Muscle of arm (tissue), 12 donors: ENCODE results near the gene NUAK1. TPM values are rescaled to one million over a fixed set of nuclear protein-coding genes. Genes with fewer than 3 reads are reported as not detected.
"Not testable (repeated sequence)": the region's sequence is repeated elsewhere in the genome, so short reads cannot be mapped to it uniquely, and the experiment has no call there.

ENCODE experiments used
- DNase-seq: peaks from one replicate; pipeline ENCODE4 v3.0.0-alpha.2; 2013
- polyA plus RNA-seq, 12 donors: library from polyadenylated mRNA; unstranded; fragments of 120-200 nt; gene quantifications; one replicate each; pipeline ENCODE4 v1.2.1, GENCODE V29; 2013; ENCODE audit not compliant: insufficient read length in 12 of 12

NUAK1 gene
- polyA plus RNA-seq, 12 donors, result 8.7 to 24.4 (median 11.9) TPM; not detected in 1

DNA sequence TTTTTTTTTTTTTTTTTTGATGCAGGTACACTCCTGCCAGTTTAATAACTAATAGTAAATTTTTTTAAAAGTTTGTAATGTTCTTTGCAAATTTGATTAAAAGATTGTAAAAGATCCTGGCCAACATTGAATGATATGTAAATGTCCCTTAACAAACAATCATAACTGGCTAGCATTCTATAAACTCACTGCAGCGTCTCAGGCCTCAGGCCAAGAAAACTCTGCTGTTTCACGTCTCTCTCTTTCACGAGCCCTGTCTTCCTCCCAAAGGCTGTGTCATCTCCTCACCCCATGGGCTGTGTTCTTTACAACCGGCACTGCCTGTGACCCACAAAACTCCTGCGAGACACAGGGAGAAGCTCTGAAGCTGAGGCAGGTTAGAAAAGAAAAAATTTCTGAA, 103.3 kb downstream of the NUAK1 start:
- no peak for DNase-seq

DNA sequence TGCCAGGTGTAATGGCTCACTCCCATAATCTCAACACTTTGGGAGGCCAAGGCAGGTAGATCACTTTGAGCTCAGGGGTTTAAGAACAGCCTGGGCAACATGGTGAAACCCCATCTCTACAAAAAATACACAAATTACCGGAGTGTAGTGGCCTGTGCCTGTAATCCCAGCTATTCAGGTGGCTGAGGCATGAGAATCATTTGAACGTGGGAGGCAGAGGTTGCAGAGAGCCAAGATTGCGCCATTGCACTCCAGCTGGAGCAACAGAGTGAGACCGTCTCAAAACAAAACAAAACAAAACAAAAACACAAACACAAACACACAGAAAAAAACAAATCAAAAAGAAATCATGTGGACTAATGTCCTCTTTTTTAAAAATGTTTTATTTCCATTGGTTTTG, 104.4 kb downstream of the NUAK1 start:
- no peak for DNase-seq

DNA sequence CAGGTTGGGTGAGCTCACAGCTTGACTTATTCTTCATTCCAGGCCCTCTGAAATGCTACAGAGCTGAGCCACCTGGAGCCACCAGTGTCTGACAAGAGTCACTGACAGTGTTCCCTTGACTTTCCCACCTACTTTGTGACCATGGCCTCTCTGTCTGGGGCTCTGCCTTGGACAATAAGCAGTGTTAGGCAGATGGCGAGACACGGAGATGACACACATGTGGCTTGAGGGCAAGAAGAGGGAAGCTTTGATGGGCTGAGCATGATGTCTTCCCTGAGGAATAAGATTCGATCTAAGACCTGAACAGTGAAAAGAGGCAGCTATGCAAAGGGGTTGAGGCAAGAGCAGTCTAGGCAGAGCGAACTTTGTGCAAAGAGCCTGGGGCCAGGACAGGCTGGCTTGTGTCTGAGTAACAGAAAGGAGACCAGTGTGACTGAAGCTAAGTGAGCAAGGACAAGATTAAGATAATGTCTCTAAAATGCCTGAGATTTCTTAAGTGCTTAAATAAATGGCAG, 105.5 kb downstream of the NUAK1 start:
- DNase-seq, result no peak

DNA sequence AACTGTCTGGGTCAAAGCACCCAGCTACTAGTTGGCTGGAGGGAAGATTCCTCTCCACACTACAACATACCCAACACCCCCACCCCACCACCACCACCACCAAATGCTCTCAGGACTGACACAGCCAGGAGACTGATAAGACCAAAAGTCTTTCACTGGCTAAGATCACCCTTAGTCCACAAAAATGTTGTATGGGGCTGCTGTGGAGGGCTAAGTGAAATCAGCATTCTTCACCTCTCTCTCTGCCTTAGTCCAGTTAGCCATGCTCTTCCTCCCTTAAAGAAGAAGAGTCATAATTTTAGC, 106.2 kb downstream of the NUAK1 start:
- DNase-seq, result no peak

DNA sequence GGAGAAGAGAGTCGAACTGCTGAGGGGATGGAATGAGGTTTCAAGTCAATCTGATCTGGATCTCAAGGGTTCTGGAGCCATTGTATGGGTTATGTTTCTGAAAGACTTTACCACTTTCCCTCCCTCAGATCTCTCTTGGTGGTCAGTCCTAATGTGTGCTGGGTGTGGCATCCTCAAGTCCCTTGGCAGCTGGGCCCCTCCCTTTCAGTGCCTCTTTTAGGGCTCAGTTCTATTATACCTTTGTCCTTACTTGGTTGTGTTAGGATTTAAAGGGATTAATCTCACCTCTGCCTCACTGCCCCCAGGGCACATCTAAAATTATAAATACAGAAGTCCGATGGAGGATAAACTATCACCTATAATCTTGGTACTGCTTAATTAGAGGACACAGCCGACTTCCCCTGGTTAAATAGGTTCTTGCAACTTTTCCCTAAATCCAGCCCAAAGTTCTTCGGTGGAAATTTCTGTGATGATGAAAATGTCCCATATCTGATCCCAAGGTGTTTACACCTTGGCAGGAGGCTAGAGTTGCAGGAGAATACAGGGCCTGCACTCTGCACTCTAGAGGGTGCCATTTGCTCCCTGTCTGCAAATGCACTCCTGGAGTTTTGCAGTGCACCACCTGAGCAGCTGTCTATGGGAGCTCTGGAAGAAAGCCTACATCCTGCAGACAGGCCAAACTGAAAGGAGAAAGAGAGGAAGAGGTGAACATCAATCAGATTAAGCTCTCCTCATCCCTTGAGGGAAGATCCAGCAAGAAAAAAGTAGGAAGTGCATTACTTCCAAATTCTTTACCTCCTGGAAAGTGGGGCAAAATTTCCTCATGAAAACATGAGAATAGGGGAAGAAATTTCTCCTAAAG, 106.8 kb downstream of the NUAK1 start:
- DNase-seq, result no peak

DNA sequence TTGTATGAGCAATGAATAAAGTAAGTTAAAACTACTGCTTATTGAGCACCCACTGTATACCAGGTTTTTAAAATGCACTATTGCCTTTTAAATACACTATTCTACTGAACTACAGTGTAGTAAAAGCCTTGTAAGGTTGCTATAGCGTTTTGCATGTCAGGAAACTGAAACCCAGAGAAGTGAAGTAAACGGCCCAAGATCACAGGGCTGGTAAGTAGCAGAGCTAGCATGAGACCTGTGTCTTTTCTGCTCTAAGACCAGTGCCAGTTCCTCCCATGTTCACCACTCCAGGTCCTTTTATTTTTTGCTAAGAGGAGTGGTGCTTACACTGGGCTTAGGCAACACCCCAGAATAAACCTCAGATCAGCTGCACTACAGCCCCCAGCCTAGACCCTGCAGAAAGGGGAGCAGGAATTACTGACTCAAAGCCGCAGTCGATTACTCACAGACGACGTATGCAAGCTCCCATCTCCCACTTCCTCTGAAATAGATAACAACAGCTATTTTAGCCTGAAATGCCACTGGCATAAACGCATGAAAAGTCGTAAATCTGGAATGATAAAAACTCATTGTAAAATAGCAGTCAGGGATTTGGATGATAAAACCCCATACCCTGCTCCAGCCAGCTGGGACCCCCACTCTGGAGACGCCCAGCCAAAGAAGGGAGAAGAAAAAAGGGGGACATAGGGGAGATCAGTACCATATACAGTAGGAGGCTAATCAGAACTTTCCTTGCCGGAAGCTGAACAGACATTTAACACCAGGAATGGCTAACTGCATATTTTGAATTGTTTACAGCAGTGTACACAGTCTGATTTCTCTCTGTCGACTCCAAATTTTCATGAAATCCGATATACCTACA, 108.3 kb downstream of the NUAK1 start:
- DNase-seq, result no peak

DNA sequence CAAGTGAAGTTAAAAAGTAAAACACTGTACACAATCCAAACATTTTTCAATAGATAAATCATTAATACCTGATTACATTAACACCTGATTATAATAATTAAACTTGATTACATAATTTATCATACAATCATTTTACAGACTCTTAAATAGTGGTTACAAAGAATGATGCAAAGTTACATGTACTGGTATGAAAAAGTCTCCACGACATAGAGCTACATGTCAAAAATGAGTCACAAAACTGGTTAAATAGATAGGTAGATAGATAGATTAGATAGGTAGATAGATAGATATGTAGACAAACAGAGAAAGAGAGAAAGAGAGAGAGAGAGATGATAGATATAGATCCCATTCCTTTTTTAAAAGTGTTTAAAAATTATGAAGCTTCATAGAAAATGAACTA, 109.2 kb downstream of the NUAK1 start:
- DNase-seq, result no peak

DNA sequence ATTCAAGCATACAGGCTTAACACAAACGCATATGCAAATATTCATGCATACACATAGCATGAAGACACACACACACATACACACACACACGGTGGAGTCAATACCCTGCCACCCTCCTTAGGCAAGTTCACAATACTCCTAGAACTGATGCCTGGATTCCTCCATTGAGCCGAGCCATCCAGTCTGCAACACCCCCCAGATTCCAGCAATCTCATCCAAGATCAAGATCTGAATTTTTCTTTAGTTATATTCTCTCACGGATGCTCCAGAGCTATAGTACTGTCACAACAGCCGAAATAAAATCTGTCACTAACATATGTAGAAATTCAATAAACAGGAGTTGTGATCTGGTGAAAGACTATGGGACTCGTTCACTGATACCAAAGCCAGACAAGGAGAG, 110.8 kb downstream of the NUAK1 start:
- no peak for DNase-seq

DNA sequence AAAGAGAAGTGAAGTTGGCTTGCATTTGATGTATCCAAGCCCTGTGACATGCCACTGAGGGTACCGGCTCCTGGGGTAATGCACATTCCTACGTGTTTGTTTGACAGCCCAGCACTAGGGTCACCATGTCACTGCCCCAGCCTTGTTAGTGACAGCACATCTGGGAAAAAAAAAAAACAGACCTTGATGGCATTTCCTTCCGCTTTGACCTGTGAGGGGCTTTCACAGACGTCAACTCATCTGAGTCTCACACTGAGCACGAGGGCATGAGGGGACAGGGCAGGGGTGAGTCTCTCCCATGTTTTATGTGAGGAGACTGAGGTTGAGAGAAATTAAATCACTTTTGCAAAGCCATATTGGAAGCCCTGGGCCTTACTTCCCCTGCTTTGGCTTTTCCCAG, 111.5 kb downstream of the NUAK1 start:
- DNase-seq, result no peak

DNA sequence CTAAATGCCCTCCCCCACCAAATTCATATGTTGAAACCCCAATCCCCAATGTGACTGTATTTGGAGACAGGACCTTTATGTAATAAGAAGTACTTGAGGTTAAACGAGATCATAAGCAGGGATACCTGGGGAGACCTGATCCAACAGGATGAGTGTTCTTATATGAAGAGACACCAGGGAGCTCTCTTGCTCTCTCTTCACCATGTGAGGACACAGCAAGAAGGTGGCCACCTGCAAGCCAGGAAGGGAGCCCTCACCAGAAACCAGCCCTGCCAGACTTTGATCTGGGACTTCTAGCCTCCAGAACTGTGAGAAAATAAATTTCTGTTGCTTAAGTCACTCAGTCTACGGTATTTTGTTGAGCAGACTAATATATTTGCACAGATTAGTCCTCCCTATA, 113.6 kb downstream of the NUAK1 start:
- DNase-seq, result no peak

DNA sequence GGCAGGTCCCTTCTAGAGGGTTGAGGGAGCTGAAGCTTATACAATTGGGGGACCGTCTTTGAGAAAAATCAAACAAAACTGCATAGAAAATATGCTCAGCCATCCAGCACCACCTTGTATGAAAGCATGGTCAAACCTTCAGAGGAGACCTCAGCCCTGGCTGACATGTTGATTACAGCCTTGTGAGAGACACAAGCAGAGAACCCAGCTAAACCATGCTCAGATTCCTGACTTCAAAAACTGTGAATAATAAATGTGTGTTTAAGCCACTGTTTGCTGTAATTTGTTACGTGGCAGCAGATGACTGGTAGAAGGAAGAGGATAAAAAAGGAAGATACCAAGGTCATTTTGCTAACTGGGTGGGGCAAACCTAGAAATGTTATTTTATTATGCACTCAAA, 115.7 kb downstream of the NUAK1 start:
- DNase-seq, result no peak

DNA sequence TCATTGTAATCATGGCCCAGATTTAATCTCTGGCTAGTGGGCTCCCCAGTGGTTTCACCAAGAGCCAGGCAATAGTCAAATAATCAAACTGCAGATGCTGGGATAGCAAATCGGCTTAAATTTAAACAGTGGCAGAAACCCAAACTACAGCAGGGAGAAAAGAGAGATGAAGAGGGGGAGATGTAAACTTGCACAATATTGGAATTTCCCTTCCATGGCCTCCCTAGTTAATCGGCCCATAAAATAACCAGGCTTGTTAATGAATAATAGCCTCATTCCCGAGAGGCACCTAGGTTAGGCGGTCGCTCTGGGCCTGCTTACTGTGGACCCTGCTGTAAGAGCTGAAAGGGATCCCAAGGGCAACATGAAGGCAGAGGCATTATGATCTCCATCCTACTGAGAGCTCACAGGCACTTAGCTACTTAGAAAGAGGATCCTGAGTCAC, 116.2 kb downstream of the NUAK1 start:
- DNase-seq, result no peak

DNA sequence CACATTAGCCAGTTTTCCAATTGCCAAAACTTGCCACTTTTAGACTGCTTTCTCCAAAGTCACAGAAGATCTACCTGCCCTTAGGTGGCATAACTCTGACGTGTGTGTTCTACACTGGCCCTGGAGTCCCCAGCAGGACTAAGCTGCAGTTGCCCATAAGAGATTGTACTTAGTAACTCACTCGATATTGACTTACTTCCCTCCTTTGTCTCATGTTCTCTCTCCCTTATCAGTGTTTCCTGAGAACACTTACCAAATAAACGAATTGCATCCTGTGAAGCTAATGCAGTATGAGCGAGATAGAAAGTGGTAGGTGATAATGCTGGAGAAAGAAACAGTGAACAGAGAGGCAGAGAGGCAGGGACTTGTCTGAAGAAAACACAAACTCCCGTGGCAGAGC, 117.2 kb downstream of the NUAK1 start:
- no peak for DNase-seq

DNA sequence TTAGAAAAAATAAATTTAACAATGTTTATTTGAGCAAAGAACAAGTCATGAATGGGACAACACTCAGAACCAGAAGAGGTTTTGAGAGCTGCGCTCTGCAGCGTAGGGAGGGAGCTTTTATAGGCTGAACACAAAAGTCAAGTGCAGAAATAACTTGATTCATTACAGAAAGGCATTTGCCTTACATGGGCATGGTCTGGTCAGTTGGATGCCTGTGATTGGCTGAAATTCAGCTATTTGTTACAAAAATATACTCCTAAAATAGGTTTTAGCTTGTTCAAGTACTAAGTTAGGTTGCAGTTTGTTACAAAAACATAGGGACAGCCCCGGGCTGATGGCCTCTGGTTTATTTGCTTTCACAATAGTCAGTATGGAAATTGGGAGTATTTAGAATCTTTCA, 118.0 kb downstream of the NUAK1 start:
- no peak for DNase-seq

DNA sequence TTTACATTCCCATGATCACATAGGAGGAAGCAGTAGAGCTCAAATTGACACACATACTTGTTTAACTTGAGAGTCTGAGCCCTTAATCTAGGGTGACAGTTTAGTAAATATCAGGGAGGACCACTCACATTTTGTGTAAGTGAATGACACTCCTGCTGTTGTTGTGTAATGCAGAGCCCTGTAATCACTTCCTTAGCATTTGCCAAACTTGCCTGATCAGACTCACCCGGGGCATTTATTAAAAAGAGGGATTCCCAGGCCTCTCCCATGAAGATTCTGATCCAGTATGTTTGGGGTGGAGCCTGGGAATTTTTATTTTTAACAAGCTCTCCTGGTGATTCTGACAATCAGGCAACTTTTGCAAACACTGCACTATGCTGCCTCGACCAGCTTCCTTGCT, 119.6 kb downstream of the NUAK1 start:
- DNase-seq, result no peak

DNA sequence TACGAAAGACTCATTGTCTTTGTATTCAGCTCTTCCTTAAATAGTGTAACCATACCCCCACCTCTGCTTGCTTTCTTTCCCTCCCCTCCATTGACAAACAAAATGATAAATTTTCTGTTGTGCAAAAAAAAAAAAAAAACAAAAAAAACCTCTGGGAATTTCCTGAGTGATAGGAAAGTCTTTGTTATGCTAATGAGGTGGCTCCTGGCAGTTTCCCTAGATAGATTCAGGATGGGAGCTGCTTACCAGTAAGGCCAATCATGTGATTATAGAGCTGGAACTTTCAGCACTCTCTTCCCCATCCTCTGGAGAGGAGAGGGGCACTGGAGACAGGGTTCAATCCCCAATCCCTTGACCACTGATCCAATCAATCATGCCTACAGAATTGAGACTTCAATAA, 120.5 kb downstream of the NUAK1 start:
- DNase-seq, result no peak

DNA sequence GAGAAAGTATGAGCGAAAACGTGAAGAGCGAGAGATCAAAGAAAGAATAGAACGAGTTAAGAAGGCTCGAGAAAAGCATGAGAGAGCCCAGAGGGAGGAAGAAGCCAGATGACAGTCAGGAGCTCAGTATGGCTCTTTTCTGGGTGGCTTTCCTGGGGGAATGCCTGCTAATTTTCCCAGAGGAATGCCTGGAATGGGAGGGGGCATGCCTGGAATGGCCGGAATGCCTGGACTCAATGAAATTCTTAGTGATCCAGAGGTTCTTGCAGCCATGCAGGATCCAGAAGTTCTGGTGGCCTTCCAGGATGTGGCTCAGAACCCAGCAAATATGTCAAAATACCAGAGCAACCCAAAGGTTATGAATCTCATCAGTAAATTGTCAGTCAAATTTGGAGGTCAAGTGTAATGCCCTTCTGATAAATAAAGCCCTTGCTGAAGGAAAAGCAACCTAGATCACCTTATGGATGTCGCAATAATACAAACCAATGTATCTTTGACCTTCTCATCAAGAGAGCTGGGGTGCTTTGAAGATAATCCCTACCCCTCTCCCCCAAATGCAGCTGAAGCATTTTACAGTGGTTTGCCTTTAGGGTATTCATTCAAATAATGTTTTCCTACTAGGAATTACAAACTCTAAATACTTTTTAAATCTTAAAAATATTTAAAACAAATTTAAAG, 122.0 kb downstream of the NUAK1 start:
- not testable (repeated sequence) for DNase-seq

DNA sequence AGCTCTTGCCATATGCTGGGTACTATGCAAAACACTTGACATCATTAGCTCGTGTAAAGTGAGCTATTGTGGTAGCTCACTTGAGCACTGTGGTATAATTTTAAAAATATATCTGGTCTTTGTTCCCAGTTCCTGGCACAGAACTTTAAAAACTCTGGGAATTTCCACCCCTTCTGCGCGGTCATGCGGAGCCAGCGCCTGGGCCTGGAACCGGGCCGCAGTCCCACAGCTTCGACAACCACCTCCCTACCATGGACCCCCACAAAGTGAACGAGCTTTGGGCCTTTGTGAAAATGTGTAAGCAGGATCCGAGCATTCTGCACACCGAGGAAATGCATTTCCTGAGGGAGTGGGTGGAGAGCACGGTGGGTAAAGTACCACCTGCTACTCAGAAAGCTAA, 123.1 kb downstream of the NUAK1 start:
- DNase-seq, result no peak

DNA sequence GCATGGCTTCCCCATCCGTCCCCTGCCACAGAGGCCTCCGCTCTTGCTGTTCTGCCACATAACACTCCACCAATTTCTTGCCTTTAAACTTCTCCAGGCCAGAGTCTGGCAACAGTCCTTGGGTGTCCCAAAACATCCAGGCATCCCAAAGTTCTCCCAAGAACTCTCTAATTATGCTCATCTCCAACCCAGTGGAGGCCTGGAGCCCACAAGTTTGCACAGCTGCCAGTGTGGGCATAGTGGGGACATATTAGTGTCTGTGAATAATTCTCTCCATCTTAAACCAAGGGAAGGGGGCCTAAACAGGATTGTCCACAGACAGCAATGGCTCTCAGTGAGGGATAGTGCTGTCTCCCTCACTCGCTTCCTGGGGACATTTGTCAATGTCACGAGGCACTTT, 124.8 kb downstream of the NUAK1 start:
- no peak for DNase-seq
